HG03039 (cell line): ENCODE data around the gene DNAJC11.
"Not testable (repeated sequence)": the region's sequence is repeated elsewhere in the genome, so short reads cannot be mapped to it uniquely, and the experiment has no call there.

Experiments
- ATAC-seq: cut with Tn5 transposase; IDR thresholded peaks from one replicate; pipeline ENCODE4 v1.9.1; 2021; ENCODE audit warnings: mild to moderate bottlenecking, moderate library complexity; ENCODE audit not compliant: unreplicated experiment

DNAJC11 gene

DNA sequence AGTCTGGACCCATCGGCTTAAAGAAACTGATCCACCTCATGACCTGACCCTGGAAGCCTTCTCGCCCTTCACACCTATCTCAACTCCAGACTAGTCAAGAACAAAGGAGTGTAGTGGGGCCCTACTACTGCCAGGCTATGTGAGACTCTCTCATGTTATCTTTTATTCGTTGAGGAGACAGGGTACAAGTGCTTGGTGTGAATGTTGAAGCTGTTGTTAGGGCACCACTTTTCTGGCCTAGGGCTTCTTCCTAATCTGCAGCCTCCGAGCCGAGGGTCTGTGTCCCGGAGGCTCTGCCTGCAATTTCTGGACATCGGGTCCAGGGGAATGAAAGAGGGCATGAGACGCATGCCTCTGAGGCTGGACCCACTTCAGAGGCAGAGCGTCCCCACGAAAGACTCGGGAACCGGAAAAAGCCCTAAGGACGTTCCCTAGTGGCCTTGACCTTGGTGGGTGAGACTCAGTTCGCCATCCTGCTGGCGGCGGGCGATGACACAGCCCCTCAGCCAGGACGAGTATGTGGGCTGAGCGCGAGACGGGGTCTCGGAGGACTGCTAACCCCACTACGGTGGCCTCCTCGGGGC lies 671 bp downstream of the DNAJC11 start:
- peak; percentile 26 for ATAC-seq

DNA sequence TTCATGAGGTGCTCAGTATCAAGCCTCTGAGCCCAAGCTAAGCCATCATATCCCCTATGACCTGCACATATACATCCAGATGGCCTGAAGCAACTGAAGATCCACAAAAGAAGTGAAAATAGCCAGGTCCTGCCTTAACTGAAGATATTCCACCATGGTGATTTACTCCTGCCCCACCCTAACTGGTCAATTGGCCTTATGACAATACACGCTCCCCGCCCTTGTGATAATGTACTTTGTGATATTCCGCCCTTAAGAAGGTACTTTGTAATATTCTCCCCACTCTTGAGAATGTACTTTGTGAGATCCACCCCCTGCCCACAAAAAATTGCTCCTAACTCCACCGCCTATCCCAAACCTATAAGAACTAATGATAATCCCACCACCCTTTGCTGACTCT lies 1.7 kb downstream of the DNAJC11 start:
- ATAC-seq: not testable (repeated sequence)

DNA sequence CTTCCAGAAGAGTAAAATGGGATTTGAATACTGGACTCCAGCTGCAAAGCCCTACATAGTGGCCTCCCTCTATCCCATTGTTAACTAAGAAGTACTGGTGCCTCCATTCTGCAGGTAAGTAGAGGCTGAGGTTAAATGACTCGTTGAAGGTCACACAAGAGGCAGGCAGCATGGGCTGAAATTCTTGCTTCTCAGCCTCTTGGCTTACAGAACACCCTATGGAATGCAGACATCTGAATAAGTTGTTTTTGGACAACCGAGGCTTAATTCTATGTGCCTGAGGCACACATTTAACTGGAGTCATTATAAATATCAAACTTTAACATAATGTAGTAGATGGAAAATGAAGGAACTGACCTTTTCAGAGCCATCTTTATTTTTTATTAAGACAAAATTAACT lies 5.7 kb downstream of the DNAJC11 start:
- no peak for ATAC-seq

DNA sequence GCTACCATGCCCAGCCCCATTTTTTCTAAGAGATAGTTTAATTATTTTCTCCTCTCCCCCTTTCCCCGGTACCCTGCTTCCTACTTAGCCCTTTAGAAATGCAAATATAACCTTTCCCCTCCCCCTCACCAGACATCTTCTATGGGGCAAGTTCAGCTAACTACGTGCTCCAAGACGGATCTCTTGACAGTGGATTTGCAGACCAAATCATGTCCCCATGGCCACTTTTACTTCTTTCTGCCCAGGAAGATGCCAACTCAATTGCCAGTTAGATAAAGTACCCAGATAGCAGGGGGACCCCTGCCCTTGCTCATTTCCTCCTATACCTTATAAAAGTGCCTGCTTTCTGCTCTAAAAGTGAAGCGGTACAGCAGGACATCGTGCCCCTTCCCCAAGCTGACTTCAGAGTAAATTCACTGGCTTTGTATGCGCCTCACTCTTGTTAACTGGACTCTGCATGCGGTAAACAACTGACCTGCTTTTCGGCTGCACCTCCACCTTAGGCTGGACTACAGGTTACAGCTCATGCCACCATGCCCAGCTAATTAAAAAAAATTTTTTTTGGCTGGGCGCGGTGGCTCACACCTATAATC lies 7.4 kb downstream of the DNAJC11 start:
- ATAC-seq: no peak

DNA sequence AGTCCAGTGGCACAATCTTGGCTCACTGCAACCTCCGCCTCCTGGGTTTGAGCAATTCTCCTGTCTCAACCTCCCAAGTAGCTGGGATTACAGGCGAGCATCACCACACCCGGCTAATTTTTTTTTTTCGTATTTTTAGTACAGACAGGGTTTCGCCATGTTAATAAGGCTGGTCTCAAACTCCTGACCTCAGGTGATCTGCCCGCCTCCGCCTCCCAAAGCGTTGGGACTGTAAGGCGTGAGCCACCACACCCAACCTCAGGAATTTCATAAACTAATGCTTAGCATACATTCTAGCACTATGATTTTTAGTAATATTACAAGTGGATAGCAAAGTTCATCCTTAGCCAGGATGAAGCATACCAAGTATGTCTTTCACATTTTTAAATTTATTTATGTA lies 8.7 kb downstream of the DNAJC11 start:
- no peak for ATAC-seq

DNA sequence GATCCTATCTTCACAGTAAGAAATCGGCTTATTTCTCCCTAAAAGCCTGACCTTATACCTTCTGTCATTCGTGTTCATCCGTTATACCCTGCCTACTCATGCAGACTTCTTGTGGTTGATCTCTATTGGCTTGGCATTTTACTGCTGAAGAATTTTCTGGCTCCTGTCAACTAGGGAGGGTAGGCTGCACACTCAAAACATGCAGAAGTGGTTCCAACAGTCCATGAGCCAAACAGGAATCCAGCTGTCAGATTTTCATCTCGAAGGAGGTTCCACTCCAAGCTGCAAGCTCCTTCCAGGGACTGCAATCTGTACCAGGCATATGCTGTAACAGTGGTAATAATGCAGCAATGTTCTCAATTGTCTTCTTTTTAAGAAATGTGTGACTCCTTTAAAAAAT lies 10.1 kb downstream of the DNAJC11 start:
- ATAC-seq: no peak

DNA sequence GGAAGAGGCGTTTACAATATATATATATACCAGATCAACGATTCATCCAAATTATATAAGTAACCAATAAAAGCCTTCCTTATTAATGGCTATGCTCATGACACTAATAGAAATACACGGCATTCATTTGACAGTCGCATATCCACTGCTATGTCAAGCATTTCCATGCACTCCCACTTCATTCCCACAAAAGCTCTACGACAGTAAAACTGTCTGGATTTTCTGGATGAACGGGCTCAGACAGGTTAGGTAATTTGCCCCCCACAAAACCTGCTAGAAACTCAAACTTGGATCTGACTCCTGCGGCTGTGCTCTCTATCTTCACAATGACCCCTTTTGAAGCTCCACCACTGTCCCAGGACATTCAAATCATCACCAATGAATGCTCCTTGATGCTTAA lies 11.4 kb downstream of the DNAJC11 start:
- ATAC-seq: no peak

DNA sequence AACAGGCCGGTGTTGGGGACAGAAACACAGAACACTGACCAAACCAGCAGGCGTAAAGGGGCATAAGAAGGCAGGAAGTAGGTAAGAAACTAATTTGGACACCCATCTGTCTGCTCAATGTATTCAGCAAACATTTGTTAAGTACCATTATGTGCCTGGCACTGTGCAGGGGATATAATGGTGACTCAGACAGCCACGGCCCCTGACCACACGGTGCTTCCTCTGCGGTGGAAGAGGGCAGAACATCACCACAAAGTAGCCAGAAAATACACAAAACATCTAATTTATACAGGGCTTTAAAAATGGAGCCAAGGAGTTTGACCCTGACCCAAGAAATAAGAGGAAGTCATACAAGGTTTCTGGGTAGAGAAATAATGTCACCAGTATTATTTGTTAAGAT lies 12.9 kb downstream of the DNAJC11 start:
- no peak for ATAC-seq

DNA sequence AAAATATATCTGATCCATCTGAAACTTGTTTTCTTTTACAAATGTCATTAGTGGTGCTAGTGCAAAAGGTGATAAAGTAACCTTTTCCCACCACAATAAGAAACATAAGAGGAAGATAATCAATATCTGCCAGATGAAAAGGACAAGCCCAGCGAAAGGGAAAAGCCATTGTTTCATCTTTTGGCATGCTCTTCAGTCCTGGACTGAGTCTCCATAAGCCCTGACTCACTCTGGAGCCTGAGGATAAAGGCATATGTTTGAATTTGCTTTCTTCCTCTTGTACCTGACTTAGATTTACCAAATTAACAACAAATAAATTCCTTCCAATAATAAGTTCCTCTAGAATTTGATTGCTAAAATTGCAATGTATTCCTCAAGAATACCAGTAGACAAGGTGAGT lies 13.6 kb downstream of the DNAJC11 start:
- no peak for ATAC-seq

DNA sequence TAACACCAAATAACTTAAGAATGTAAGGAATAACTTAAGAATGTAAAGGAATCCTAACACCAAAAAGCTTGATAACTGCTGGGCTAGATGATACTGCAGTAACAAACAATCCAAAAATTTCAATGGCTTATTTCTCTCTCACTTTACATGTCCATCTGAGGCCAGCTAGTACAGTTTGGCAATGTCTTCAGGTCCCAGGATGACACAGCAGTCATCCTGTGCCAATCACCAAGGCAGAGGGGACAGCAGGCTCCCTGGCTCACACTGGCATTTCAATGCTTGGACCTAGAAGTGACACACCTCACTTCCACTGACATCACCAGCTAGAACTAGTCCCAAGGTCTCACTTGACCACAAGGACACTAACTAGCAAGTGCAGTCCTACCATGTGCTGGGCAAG lies 15.3 kb downstream of the DNAJC11 start:
- ATAC-seq: no peak

DNA sequence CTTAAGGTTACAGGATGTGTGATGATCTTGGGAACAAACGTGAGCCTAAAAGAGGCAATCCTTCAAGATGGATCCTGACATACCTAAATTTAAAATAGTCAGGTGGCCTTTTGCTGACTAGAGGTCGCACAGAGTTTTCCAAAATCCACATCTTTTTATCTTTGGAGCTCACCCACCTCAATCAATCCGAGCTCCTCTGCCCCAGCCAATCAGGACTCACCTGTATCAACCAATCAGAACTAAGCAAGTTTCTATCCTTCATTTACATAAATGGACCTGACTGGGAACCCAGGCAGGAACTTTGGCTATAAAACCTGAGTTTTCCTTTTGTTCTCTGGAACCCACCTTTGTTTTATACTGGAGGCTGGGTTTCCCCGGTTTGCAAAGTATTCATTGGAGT lies 16.2 kb downstream of the DNAJC11 start:
- ATAC-seq: no peak

DNA sequence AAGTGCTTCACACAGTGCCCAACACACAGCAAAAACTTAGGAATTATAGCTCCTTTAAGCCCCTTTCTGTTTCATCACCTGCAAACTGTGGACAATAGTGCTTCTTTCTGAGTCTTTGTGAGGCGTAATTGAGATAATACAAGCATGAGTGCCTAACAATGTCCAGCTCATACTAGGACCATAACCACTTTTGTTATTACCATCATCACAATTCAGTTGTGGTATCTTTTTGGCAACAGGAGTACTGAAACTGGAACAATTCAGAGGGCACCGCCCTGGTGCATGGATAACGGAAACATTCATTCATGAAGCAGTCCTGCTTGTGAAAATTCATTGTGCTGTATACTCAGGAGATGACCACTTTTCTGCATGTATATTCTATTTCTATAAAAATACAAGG lies 18.2 kb downstream of the DNAJC11 start:
- no peak for ATAC-seq

DNA sequence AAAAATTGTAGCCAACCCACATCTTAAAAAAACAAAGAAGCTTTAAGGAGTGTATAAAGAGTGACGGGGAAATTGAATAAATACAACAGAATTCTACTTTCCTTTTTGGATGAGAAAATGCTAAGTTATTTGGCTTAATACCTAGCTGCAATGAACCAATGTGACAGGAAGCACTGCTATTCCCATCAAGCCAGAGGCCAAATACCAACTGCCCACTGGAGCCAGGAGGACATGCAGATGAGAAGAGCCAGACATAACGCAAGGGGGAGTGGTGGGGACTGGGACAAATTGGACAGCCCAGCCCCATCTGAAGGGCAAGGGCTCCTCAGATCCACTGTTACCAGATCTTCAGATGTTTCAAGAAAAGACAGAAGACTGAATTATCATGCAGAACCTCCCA lies 25.7 kb downstream of the DNAJC11 start:
- no peak for ATAC-seq

DNA sequence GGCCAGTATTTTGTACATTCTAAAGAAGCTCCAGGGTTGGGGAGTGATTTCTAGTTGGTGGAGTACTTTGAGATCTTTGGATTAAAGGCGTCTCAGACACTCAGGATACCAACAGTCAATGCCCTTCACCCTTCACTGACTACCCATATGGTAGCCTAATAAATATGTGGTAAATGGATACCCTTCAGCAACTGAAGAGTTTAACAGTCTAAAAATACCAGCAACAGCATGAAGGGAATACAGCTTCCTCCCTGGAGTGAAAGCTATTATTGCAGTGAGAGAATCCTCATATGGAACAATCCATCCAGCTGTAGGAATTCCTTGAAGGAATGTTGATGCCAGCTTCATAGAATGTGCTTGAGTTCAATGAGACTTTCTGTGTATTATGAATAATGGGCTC lies 26.8 kb downstream of the DNAJC11 start:
- ATAC-seq: no peak

DNA sequence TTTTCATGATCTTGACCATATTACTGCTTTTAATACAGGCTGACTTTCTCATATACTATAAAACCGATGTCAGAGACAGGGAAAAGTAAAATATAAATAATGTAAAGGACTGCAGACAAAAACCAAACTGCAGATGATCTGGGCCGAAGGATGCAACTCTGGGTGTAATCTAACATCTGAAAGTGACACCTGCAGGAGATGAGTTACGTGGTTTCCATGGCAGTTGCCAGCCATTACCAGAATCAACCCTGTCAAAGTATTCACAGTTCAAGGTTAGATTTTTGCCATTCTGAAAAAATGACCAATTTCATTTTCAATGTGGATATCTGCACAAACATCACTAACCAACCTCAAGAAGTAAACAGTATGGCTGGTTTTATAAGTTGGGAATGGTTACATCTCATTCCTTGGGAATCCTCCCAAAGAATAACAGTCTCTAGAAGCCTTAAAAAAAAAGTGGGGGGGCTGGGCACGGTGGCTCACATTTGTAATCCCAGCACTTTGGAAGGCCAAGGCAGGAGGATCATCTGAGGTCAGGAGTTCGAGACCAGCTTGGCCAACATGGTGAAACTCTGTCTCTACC lies 27.7 kb downstream of the DNAJC11 start:
- ATAC-seq: no peak

DNA sequence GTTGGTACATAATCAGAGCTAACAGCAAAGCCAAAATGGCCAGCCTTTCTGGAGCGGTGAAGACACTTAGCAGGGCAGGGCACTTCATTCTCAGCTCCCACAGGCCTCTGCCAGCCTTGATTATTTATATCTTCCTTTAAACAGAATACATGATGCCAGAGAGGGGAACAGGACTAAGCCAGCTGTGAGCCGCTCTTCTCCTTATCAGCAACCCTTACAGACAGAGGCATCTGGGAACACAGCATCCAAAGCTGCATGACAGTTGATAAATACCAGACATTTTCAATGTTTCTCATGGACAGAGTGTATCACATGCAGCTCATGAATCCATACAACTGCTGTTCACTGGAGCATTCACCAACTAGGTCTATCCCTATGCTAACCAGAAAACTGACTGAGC lies 29.1 kb downstream of the DNAJC11 start:
- ATAC-seq: no peak

DNA sequence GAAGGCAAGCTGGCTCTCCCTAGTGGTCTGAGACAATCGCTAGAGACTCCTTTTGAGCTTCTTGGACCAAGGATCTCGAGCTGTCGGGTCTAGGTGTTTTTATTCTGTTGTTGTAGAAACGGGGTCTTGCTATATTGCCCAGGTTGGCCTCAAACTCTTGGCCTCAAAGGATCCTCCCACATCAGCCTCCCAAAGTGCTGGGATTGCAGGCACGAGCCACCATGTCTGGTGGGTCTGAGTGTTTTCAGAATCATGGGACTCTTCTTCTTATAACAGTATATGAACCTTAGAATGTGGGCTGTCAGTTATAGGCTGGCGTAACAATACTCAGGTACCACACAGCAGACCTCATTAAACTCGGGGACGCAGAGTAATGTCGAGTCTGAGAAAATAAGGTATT lies 33.1 kb downstream of the DNAJC11 start:
- ATAC-seq: no peak

DNA sequence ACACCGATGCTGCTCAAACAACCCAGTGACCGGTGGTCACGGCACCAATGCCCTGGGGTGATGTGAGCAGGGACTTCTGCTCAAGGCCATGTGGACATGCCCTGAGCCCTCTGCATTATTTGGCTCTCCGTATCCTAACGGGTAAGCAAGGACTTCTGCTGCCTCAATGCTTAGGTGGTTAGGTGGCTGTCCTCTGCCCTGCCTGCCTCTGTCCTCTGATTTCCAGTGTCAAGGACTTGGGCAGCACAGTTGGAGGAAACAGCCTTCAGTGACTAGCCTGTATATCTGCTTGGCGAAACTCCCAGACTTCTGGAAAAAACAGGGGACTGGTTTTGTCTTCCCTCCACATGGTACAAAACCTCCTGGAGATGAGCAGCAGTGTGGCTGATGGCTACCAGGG lies 34.5 kb downstream of the DNAJC11 start:
- ATAC-seq: no peak

DNA sequence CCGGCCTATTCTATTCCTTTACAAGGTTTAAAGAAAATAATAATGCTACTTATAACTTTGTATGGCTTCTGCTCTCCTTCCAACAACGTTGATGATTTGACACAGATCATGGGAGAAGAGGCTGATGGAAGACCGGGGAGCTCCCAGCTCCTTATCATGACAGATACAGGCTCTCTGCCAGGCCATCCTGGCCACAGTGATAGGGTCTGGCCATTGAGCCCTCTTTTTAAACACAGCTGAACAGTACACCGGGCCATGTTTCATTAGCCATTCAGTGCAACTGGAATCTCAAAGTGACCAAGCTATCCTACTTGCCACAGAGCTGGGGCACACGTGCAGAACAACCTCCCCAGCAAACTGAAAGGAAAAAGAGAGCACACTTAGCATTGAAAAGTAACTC lies 34.9 kb downstream of the DNAJC11 start:
- no peak for ATAC-seq

DNA sequence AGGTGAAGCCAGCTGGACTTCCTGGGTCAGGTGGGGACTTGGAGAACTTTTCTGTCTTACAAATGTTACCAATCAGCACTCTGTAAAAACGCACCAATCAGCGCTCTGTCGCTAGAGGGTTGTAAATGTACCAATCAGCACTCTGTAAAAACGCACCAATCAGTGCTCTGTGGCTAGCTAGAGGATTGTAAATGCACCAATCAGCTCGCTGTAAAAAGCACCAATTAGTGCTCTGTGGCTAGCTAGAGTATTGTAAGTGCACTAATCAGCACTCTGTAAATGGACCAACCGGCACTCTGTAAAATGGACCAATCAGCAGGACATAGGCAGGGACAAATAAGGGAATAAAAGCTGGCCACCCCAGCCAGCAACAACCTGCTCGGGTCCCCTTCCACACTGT lies 39.1 kb downstream of the DNAJC11 start:
- ATAC-seq: not testable (repeated sequence)

DNA sequence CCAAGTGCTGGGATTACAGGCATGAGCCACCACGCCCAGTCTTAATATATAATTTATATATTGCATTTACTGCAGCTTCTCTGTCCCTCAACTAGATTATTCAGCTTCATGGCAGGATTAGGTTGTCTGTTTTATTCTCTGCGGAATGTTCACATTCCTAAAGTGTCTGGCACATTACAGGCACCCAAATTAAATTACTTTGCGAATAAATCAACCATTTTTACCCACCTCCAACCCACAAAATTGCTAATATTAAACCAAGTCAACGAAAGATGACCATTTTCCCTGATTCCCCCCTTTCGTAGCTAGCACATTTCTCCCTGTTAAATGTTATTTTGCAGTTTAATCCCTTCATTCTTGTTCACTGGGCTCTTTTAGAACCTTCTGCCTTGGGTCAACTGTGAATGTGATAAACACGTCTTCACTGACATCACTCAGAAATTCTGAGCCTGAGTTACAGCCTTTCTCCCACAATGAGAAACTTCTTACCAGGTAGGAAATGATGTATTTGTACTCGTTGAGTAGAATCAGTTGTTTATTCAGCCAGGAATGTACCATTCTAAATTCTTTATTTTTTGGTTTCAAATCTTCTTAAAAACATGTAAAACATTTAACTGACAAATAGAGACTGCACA lies 41.1 kb downstream of the DNAJC11 start:
- ATAC-seq: no peak

DNA sequence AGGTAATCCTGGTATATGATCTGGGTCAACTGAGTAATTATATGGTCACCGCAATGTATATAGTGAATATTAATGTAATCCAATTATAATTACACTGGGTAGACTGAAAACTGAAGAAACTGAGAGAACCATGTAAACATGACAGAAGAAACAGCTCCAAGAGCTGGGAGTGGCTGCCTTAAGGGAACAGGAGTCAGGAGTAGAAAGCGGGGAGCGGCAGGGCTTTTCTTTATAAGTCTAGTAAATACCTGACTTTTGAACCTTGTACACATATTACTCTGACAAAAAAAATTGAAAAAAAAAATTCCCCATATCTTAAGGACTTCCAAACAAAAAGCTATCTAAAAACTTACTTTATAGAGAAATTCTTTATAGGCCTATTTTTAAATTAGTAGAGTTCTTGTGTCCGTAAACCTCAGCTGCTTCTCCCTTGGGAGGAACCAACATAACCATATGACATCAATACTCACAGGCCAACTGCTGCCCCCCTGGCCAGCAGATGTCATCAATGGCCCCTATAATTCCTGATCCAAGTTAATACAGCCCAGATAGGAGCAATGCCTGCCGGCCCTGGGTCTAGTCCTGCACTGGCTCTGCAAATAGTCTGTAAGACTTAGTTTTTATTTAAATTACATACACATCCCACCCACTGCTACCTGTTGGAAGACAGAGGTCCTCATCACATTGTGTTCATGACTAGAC lies 43.1 kb downstream of the DNAJC11 start:
- no peak for ATAC-seq
